HepG2 (cell line): ENCODE measurements around the gene GPT2. TPM values are rescaled to one million over a fixed set of nuclear protein-coding genes. Genes with fewer than 3 reads are reported as not detected.
A peak's percentile ranks its signal among the peaks of the same experiment; 100 is the strongest.

ENCODE experiments used
- ATF4 ChIP-seq, 2 experiments: fragments of 450-650 bp in 1 of 2; sonication (generic) in 1 of 2; formaldehyde crosslinking; IDR thresholded peaks; 2 replicates each; pipeline versions ENCODE4 v1.5.0 to v1.8.0; 2020 to 2022; ENCODE audit warnings: mild to moderate bottlenecking in 1 of 2, missing genetic modification reagents in 1 of 2
- BCL3 ChIP-seq: sonication (generic); formaldehyde crosslinking; IDR thresholded peaks from 2 replicates; pipeline ENCODE4 v1.5.1; 2020; ENCODE audit warnings: mild to moderate bottlenecking, missing genetic modification reagents, moderate library complexity
- CERS6 ChIP-seq: sonication (generic); formaldehyde crosslinking; IDR thresholded peaks from 2 replicates; pipeline ENCODE4 v1.5.0; 2020; ENCODE audit warnings: missing genetic modification reagents
- DDIT3 ChIP-seq: sonication (generic); formaldehyde crosslinking; IDR thresholded peaks from 2 replicates; pipeline ENCODE4 v1.4.0; 2020; ENCODE audit warnings: mild to moderate bottlenecking, missing genetic modification reagents
- DNMT3B ChIP-seq: conservative IDR thresholded peaks from 2 replicates; pipeline ENCODE4 v1.6.1; 2016; ENCODE audit warnings: missing biosample characterization, control low read depth
- ELK4 ChIP-seq: sonication (generic); formaldehyde crosslinking; IDR thresholded peaks from 2 replicates; pipeline ENCODE4 v1.9.0; 2021; ENCODE audit warnings: missing genetic modification reagents, borderline replicate concordance
- KDM3A ChIP-seq: IDR thresholded peaks from 2 replicates; pipeline ENCODE4 v1.6.1; 2018; ENCODE audit warnings: low read depth, missing compliant biosample characterization
- MXD3 ChIP-seq: IDR thresholded peaks from 2 replicates; pipeline ENCODE4 v1.6.1; 2016; ENCODE audit warnings: mild to moderate bottlenecking, missing biosample characterization, missing genetic modification reagents
- MYPOP ChIP-seq: sonication (generic); formaldehyde crosslinking; IDR thresholded peaks from 2 replicates; pipeline ENCODE4 v1.8.1; 2023; ENCODE audit warnings: mild to moderate bottlenecking, moderate library complexity, missing genetic modification reagents
- PCBP1 ChIP-seq: fragments of 200-400 bp; formaldehyde crosslinking; IDR thresholded peaks from 2 replicates; pipeline ENCODE4 v1.6.1; 2017; ENCODE audit warnings: mild to moderate bottlenecking, low read depth, low read length, borderline replicate concordance
- PPARG ChIP-seq: conservative IDR thresholded peaks from 2 replicates; pipeline ENCODE4 v1.6.1; 2016; ENCODE audit warnings: missing biosample characterization, missing genetic modification reagents
- REST ChIP-seq, 2 experiments: IDR thresholded peaks; 2 replicates each; pipeline ENCODE4 v1.6.1; 2011 to 2012; ENCODE audit warnings: low read length in 2 of 2, borderline replicate concordance in 1 of 2, low read depth in 1 of 2, mild to moderate bottlenecking in 1 of 2, moderate library complexity in 1 of 2
- RFX3 ChIP-seq: IDR thresholded peaks from 2 replicates; pipeline ENCODE4 v1.6.1; 2016; ENCODE audit warnings: missing biosample characterization, missing genetic modification reagents
- YEATS2 ChIP-seq: sonication (generic); formaldehyde crosslinking; IDR thresholded peaks from 2 replicates; pipeline ENCODE4 v1.4.0; 2020; ENCODE audit warnings: missing genetic modification reagents, borderline replicate concordance
- ZNF234 ChIP-seq: sonication (generic); formaldehyde crosslinking; conservative IDR thresholded peaks from 2 replicates; pipeline ENCODE4 v1.5.1; 2020; ENCODE audit warnings: mild to moderate bottlenecking, missing genetic modification reagents
- ZNF7 ChIP-seq: IDR thresholded peaks from 2 replicates; pipeline ENCODE4 v1.6.1; 2016; ENCODE audit warnings: missing biosample characterization, missing genetic modification reagents
- ZNF839 ChIP-seq: sonication (generic); formaldehyde crosslinking; IDR thresholded peaks from 2 replicates; pipeline ENCODE4 v1.4.0; 2020; ENCODE audit warnings: missing genetic modification reagents, mild to moderate bottlenecking, borderline replicate concordance
- ZNF883 ChIP-seq: sonication (generic); formaldehyde crosslinking; IDR thresholded peaks from 2 replicates; pipeline ENCODE4 v1.5.1; 2020; ENCODE audit warnings: mild to moderate bottlenecking, missing genetic modification reagents; ENCODE audit errors: not compliant biosample characterization
- polyA plus RNA-seq, 8 experiments: library from polyadenylated mRNA; depleted of rRNA in 3 of 8; stranded (reverse) in 7 of 8; unstranded in 1 of 8; fragments of >200 nt; fragmentation: Illumina TruSeq in 4 of 8; extraction: Trizol in 4 of 8; gene quantifications; 2 replicates each; pipeline versions ENCODE4 v1.2.1 to v1.2.3, GENCODE V29; 2011 to 2016; ENCODE audit warnings: low read depth in 4 of 8, missing spikeins in 1 of 8, mixed read lengths in 1 of 8; ENCODE audit not compliant: insufficient read depth in 1 of 8
- total RNA-seq, 5 experiments: library from RNA; depleted of rRNA; stranded (reverse); fragments of >200 nt; fragmentation: Illumina TruSeq; extraction: Trizol; gene quantifications; 2 replicates each; pipeline ENCODE4 v1.2.3, GENCODE V29; 2016; ENCODE audit warnings: low read depth in 1 of 5

Gene GPT2
- total and polyA plus RNA-seq, 2 of the 13 experiments (the other 11 are each of a cell fraction or from before 2014, with no cell fraction given): 138 to 267 TPM

GRCh38 chr16:46896314-46896968 lies 12.3 kb downstream of the GPT2 start (continued):
- TF ChIP-seq ZNF883 (no peak), PPARG (CRISPR knock-in tag) (no peak), ZNF839 (no peak), MXD3 (CRISPR knock-in tag) (no peak), CERS6 (CRISPR knock-in tag) (no peak), ZNF7 (CRISPR knock-in tag) (0 out of 2 replicates have a peak, but pooled peaks have one; percentile 7), PCBP1 (no peak), RFX3 (CRISPR knock-in tag) (no peak), ELK4 (no peak), ATF4 (CRISPR knock-in tag; IDR thresholded peaks at IDR 0.05) (no peak), DDIT3 (CRISPR knock-in tag) (no peak), REST (IDR thresholded peaks at IDR 0.05; ENCODE audit: borderline replicate concordance in 1 of 2, low read depth in 1 of 2, low read length in 2 of 2) (no peak), KDM3A (CRISPR knock-in tag) (peak; percentile 61; the same call in 1 of the 2 replicates), ZNF234 (CRISPR knock-in tag) (no peak), BCL3 (CRISPR knock-in tag) (0 out of 2 replicates have a peak, but pooled peaks have one; percentile 0), YEATS2 (CRISPR knock-in tag) (no peak), DNMT3B (no peak; the same call in 1 of the 2 replicates), MYPOP (CRISPR knock-in tag) (peak; percentile 14; the same call in 1 of the 2 replicates)
